Endothelial cell of umbilical vein (primary cell): ENCODE data around the gene LRRC7. TPM values are rescaled to one million over a fixed set of nuclear protein-coding genes. Genes with fewer than 3 reads are reported as not detected.

Experiments
- BruUV-seq: library from RNA; stranded (reverse); fragments of 400-500 nt; replicated peaks from 2 replicates; lab custom pipeline; 2021; lab: Mats Ljungman, UMichigan
- CTCF ChIA-PET: fragments of 300-600, 350-600 bp; sonication (Branson Sonifier 250); formaldehyde crosslinking; loops from one replicate; lab custom pipeline; 2021; ENCODE audit warnings: antibody characterized with exemption, inconsistent platforms; lab: Charles Lee
- POLR2A ChIA-PET: fragments of 300-600, 350-600 bp; sonication (Branson Sonifier 250); formaldehyde crosslinking; loops from one replicate; lab custom pipeline; 2021; ENCODE audit warnings: antibody characterized with exemption, inconsistent platforms; lab: Charles Lee
- DNase-seq: peaks from one replicate; pipeline ENCODE4 v3.0.0-alpha.2; 2011; ENCODE audit warnings: low read depth, low spot score
- FAIRE-seq: peaks from 2 replicates; lab custom pipeline; 2011; peaks lifted over from hg19 to GRCh38; lab: Jason Lieb, UNC
- H2AFZ ChIP-seq: 2 replicates; pipeline ENCODE4 v1.6.0; 2012; ENCODE audit warnings: low read depth, low read length, control low read depth, inconsistent platforms
- H3K27ac ChIP-seq: 2 replicates; pipeline ENCODE4 v1.5.1; 2011; ENCODE audit warnings: low read depth, mild to moderate bottlenecking, control low read depth, low read length, moderate library complexity; ENCODE audit not compliant: insufficient read depth
- H3K27me3 ChIP-seq, 2 experiments: 2 replicates each; pipeline versions ENCODE4 v1.6.0 to v1.6.1; 2011; ENCODE audit warnings: low read length in 2 of 2, mixed read lengths in 1 of 2; ENCODE audit not compliant: control insufficient read depth in 2 of 2, insufficient read depth in 2 of 2
- H3K36me3 ChIP-seq, 2 experiments: 2 replicates in 1 of 2; 3 replicates in 1 of 2; pipeline ENCODE4 v1.5.1; 2011; ENCODE audit warnings: low read length in 2 of 2, mild to moderate bottlenecking in 1 of 2, moderate library complexity in 1 of 2; ENCODE audit not compliant: control insufficient read depth in 2 of 2, insufficient read depth in 2 of 2; ENCODE audit errors: extremely low read depth in 1 of 2
- H3K4me1 ChIP-seq: 3 replicates; pipeline ENCODE4 v1.5.1; 2011; ENCODE audit warnings: mild to moderate bottlenecking, low read length; ENCODE audit not compliant: control insufficient read depth, insufficient read depth; ENCODE audit errors: extremely low read depth
- H3K4me2 ChIP-seq: 2 replicates; pipeline ENCODE4 v1.6.1; 2011; ENCODE audit warnings: low read length, control low read depth, mixed read lengths; ENCODE audit not compliant: insufficient read depth
- H3K4me3 ChIP-seq, 3 experiments: fragments of 200-600 bp in 1 of 3; sonication (generic), shearing (Covaris generic) in 1 of 3; replicated peaks in 1 of 3; 2 replicates each; pipeline ENCODE4 v1.5.1; 2011 to 2016; ENCODE audit warnings: control low read depth in 3 of 3, low read length in 3 of 3, mild to moderate bottlenecking in 2 of 3, inconsistent platforms in 1 of 3, low read depth in 1 of 3, moderate library complexity in 1 of 3; ENCODE audit not compliant: insufficient read depth in 1 of 3
- H3K79me2 ChIP-seq: 2 replicates; pipeline ENCODE4 v1.6.0; 2012; ENCODE audit warnings: low read length, inconsistent platforms; ENCODE audit not compliant: control insufficient read depth, insufficient read depth
- H3K9ac ChIP-seq: replicated peaks from 2 replicates; pipeline ENCODE3; 2011; ENCODE audit warnings: low read length, control low read depth; ENCODE audit not compliant: insufficient read depth; ENCODE audit errors: extremely low read depth
- H3K9me1 ChIP-seq: replicated peaks from 3 replicates; pipeline ENCODE4 v1.6.0; 2011; ENCODE audit warnings: mild to moderate bottlenecking, low read length; ENCODE audit not compliant: control insufficient read depth, insufficient read depth; ENCODE audit errors: extremely low read depth
- H3K9me3 ChIP-seq: replicated peaks from 2 replicates; pipeline ENCODE4 v1.5.1; 2012; ENCODE audit warnings: low read length, inconsistent platforms; ENCODE audit not compliant: control insufficient read depth, insufficient read depth
- H4K20me1 ChIP-seq: replicated peaks from 2 replicates; pipeline ENCODE3; 2011; ENCODE audit warnings: mild to moderate bottlenecking, low read length; ENCODE audit not compliant: control insufficient read depth, insufficient read depth; ENCODE audit errors: extremely low read depth
- EZH2 ChIP-seq: IDR thresholded peaks from 2 replicates; pipeline ENCODE4 v1.6.1; 2012; ENCODE audit warnings: borderline replicate concordance, low read depth, mild to moderate bottlenecking, moderate library complexity, low read length, inconsistent platforms; ENCODE audit not compliant: severe bottlenecking
- FOS ChIP-seq: IDR thresholded peaks from 2 replicates; pipeline ENCODE4 v1.6.1; 2011; ENCODE audit warnings: mild to moderate bottlenecking, low read length, moderate library complexity, borderline replicate concordance; ENCODE audit not compliant: insufficient read depth
- GATA2 ChIP-seq: IDR thresholded peaks from 2 replicates; pipeline ENCODE4 v1.7.0; 2011; ENCODE audit warnings: low read depth, mild to moderate bottlenecking, moderate library complexity, mixed read lengths, low read length; ENCODE audit not compliant: insufficient read length, insufficient read depth
- JUN ChIP-seq: IDR thresholded peaks from 2 replicates; pipeline ENCODE4 v1.6.1; 2011; ENCODE audit warnings: borderline replicate concordance, low read depth; ENCODE audit not compliant: insufficient read length, insufficient read depth
- MYC ChIP-seq: IDR thresholded peaks from one replicate; pipeline ENCODE4 v1.6.1; 2011; ENCODE audit warnings: mild to moderate bottlenecking, low read depth, low read length
- POLR2A ChIP-seq: IDR thresholded peaks from 2 replicates; pipeline ENCODE4 v1.6.1; 2012; ENCODE audit warnings: low read depth, mild to moderate bottlenecking, control low read depth, low read length
- POLR2AphosphoS5 ChIP-seq: IDR thresholded peaks from 2 replicates; pipeline ENCODE4 v1.6.1; 2012; ENCODE audit warnings: low read depth, mild to moderate bottlenecking, control low read depth, low read length, moderate library complexity; ENCODE audit not compliant: insufficient read depth
- dilution Hi-C: fragments of 300-500 bp; cut with MboI; formaldehyde crosslinking; loops from one replicate; pipeline ENCODE4 v1.15.0; 2019; ENCODE audit warnings: low sequenced_read_pairs; ENCODE audit not compliant: extremely low pct_ligation_motif_present
- intact Hi-C: fragments of 100-400 bp; cut with micrococcal nuclease; formaldehyde crosslinking; loops from one replicate; pipeline ENCODE4 v1.10.0; 2022
- polyA plus RNA-seq, 4 experiments: library from polyadenylated mRNA; depleted of rRNA in 3 of 4; stranded (reverse) in 3 of 4; unstranded in 1 of 4; fragments of >200 nt; gene quantifications; 2 replicates each; pipeline versions ENCODE4 v1.2.1 to v1.2.3, GENCODE V29; 2011 to 2012; ENCODE audit warnings: missing spikeins in 1 of 4
- total RNA-seq: library from RNA; stranded (reverse); gene quantifications from 2 replicates; pipeline ENCODE4 v1.2.3, GENCODE V29; 2021
- TF ChIP-seq, protein P1 (sequence below), 2 donors: IDR thresholded peaks; 1 replicate in 1 of 2; 2 replicates in 1 of 2; pipeline ENCODE4 v1.5.1; 2011; ENCODE audit warnings: low read length in 2 of 2, mild to moderate bottlenecking in 2 of 2, moderate library complexity in 2 of 2, control low read depth in 1 of 2, inconsistent platforms in 1 of 2, low read depth in 1 of 2; ENCODE audit not compliant: insufficient read depth in 1 of 2; ENCODE audit errors: extremely low read depth in 1 of 2
- TF ChIP-seq, protein P2 (sequence below): IDR thresholded peaks from 2 replicates; pipeline ENCODE4 v1.6.1; 2011; ENCODE audit not compliant: insufficient read depth, insufficient read length

Gene LRRC7
- total and polyA plus RNA-seq, 2 donors (not counting 3 experiments of a cell fraction or from before 2014, with no cell fraction given) = 0.11 to 0.58 TPM

GRCh38 chr1:69651656-69652055 lies 83.9 kb downstream of the LRRC7 start:
- H2AFZ ChIP-seq = no peak overlapping the region
- H3K27me3 ChIP-seq = no peaks in the 10 kb centered on the region
- H3K79me2 ChIP-seq = no peaks in the 10 kb centered on the region
- FAIRE-seq = no peak
- no peaks in the 10 kb centered on the region for H3K9me3 ChIP-seq
- ChIA-PET POLR2A (no interaction called here), CTCF (interaction anchor here (0.8 kb wide), 1 partner anchor 10 kb away, joined by 3 read pairs; no protein-coding TSS in a partner anchor)
- no peak overlapping the region for H3K4me3 ChIP-seq
- H3K4me2 ChIP-seq = no peak overlapping the region
- H4K20me1 ChIP-seq = no peaks in the 10 kb centered on the region
- no peak for DNase-seq
- H3K9ac ChIP-seq = no peak overlapping the region
- no peaks in the 10 kb centered on the region for H3K4me1 ChIP-seq
- H3K27ac ChIP-seq = no peak overlapping the region
- TF ChIP-seq MYC = no peak
- no peak for TF ChIP-seq POLR2A
- no peak for TF ChIP-seq EZH2
- TF ChIP-seq, protein P1, sequence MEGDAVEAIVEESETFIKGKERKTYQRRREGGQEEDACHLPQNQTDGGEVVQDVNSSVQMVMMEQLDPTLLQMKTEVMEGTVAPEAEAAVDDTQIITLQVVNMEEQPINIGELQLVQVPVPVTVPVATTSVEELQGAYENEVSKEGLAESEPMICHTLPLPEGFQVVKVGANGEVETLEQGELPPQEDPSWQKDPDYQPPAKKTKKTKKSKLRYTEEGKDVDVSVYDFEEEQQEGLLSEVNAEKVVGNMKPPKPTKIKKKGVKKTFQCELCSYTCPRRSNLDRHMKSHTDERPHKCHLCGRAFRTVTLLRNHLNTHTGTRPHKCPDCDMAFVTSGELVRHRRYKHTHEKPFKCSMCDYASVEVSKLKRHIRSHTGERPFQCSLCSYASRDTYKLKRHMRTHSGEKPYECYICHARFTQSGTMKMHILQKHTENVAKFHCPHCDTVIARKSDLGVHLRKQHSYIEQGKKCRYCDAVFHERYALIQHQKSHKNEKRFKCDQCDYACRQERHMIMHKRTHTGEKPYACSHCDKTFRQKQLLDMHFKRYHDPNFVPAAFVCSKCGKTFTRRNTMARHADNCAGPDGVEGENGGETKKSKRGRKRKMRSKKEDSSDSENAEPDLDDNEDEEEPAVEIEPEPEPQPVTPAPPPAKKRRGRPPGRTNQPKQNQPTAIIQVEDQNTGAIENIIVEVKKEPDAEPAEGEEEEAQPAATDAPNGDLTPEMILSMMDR (IDR thresholded peaks at IDR 0.05; ENCODE audit: extremely low read depth in 1 of 2, insufficient read depth in 1 of 2, low read depth in 1 of 2, low read length in 2 of 2) = no peak
- no peak for TF ChIP-seq JUN
- no peak for TF ChIP-seq FOS
- TF ChIP-seq, protein P2, sequence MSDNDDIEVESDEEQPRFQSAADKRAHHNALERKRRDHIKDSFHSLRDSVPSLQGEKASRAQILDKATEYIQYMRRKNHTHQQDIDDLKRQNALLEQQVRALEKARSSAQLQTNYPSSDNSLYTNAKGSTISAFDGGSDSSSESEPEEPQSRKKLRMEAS = no peak
- no peak for TF ChIP-seq POLR2AphosphoS5
- no peak for TF ChIP-seq GATA2
- H3K9me1 ChIP-seq = no peaks in the 10 kb centered on the region
- no TSS peak for BruUV-seq
- no peaks in the 10 kb centered on the region for H3K36me3 ChIP-seq
- dilution Hi-C loops = no loop called here
- intact Hi-C loops = no loop called here
